Prostate gland (tissue), 2 donors: ENCODE measurements around the gene MCC.

ENCODE experiments used
- POLR2A ChIP-seq: fragments of 450-650 bp; IDR thresholded peaks from one replicate; pipeline ENCODE4 v1.6.1; 2016; ENCODE audit warnings: antibody characterized with exemption, mild to moderate bottlenecking
- POLR2AphosphoS5 ChIP-seq: sonication (generic); formaldehyde crosslinking; IDR thresholded peaks from one replicate; pipeline ENCODE4 v1.6.1; 2017; ENCODE audit warnings: antibody characterized with exemption
- TF ChIP-seq, protein P1 (sequence below), 4 experiments: fragments of 200-600 bp in 2 of 4; fragments of 450-650 bp in 2 of 4; sonication (generic) in 2 of 4; IDR thresholded peaks; 1 replicate in 3 of 4; 2 replicates in 1 of 4; pipeline ENCODE4 v1.5.1; 2016 to 2019; ENCODE audit warnings: antibody characterized with exemption in 4 of 4, mild to moderate bottlenecking in 2 of 4, moderate library complexity in 2 of 4

DNA sequence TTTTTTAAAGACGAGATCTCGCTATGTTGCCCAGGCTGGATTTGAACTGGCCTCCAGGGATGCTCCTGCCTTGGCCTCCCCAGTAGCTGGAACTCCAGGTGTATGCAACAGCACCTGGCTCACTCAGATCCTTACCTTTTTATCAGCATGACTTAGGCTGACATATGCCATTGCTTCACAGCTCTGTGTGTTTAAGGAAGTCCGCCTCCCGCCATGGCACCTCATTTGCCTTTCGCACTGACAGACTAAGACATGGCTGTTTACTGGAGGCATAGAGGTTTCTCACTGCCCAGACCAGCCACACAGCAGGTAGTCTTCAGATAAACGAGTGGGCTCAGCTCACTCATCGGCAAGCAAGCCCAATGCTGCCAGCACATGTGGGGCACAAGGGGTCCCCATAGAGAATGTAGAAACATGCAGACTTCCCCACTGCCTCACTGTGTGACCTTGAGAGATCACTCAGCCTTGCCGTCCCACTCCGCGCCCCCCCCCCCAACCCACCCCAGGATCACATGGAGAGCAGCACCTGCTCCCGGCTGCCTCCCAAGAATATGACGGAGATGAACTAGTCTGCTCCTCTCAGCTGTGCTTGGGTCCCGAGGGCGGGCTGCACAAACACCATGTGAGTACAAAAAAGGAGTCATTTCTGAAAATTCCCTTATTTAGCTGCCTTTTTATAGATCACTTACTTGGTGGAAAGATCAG, 448.9 kb downstream of the MCC start:
- TF ChIP-seq, protein P1, sequence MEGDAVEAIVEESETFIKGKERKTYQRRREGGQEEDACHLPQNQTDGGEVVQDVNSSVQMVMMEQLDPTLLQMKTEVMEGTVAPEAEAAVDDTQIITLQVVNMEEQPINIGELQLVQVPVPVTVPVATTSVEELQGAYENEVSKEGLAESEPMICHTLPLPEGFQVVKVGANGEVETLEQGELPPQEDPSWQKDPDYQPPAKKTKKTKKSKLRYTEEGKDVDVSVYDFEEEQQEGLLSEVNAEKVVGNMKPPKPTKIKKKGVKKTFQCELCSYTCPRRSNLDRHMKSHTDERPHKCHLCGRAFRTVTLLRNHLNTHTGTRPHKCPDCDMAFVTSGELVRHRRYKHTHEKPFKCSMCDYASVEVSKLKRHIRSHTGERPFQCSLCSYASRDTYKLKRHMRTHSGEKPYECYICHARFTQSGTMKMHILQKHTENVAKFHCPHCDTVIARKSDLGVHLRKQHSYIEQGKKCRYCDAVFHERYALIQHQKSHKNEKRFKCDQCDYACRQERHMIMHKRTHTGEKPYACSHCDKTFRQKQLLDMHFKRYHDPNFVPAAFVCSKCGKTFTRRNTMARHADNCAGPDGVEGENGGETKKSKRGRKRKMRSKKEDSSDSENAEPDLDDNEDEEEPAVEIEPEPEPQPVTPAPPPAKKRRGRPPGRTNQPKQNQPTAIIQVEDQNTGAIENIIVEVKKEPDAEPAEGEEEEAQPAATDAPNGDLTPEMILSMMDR (IDR thresholded peaks at IDR 0.05) = no peak
- no peak for TF ChIP-seq POLR2A
- no peak for TF ChIP-seq POLR2AphosphoS5
